ENCODE measurements around the gene ELL2.
"Not testable (repeated sequence)": the region's sequence is repeated elsewhere in the genome, so short reads cannot be mapped to it uniquely, and the experiment has no call there.

ELL2 gene

GRCh38 chr5:95880081-95880926 is 81.3 kb downstream of the ELL2 start:
- no peak for DNase-seq (ENCODE audit: low read depth, low spot score)

- no peak for DNase-seq (ENCODE audit: low read depth, low spot score)
These were observed 82.0 kb downstream of the ELL2 start for GRCh38 chr5:95879661-95880060.

GRCh38 chr5:95878417-95879323 is 83.0 kb downstream of the ELL2 start:
- DNase-seq (ENCODE audit: low read depth, low spot score), result no peak

GRCh38 chr5:95876782-95877181 is 84.9 kb downstream of the ELL2 start:
- no peak for DNase-seq (ENCODE audit: low read depth, low spot score)

- DNase-seq (ENCODE audit: low read depth, low spot score), result no peak
These were observed 87.4 kb downstream of the ELL2 start for GRCh38 chr5:95874246-95874645.

- DNase-seq (ENCODE audit: low read depth, low spot score), result no peak
These were observed 88.3 kb downstream of the ELL2 start for GRCh38 chr5:95873351-95873750.

- DNase-seq (ENCODE audit: low read depth, low spot score), result no peak
These were observed 89.0 kb downstream of the ELL2 start for GRCh38 chr5:95872346-95873268.

- no peak for DNase-seq (ENCODE audit: low read depth, low spot score)
These were observed 90.4 kb downstream of the ELL2 start for GRCh38 chr5:95871146-95871806.

- no peak for DNase-seq (ENCODE audit: low read depth, low spot score)
These were observed 91.5 kb downstream of the ELL2 start for GRCh38 chr5:95870105-95870672.

GRCh38 chr5:95869173-95869855 is 92.3 kb downstream of the ELL2 start:
- DNase-seq (ENCODE audit: low read depth, low spot score), result not testable (repeated sequence)

GRCh38 chr5:95868136-95868535 is 93.5 kb downstream of the ELL2 start:
- DNase-seq (ENCODE audit: low read depth, low spot score), result no peak

- DNase-seq (ENCODE audit: low read depth, low spot score), result no peak
These were observed 95.1 kb downstream of the ELL2 start for GRCh38 chr5:95866435-95867040.

- DNase-seq (ENCODE audit: low read depth, low spot score), result no peak
These were observed 96.6 kb downstream of the ELL2 start for GRCh38 chr5:95864944-95865504.

GRCh38 chr5:95864456-95864855 is 97.2 kb downstream of the ELL2 start:
- no peak for DNase-seq (ENCODE audit: low read depth, low spot score)

GRCh38 chr5:95863383-95863757 is 98.3 kb downstream of the ELL2 start:
- no peak for DNase-seq (ENCODE audit: low read depth, low spot score)

GRCh38 chr5:95862671-95863382 is 98.8 kb downstream of the ELL2 start:
- DNase-seq (ENCODE audit: low read depth, low spot score), result no peak

- no peak for DNase-seq (ENCODE audit: low read depth, low spot score)
These were observed 99.6 kb downstream of the ELL2 start for GRCh38 chr5:95861864-95862561.
